Activated CD4-positive, alpha-beta T cell treated with anti-CD3 and anti-CD28 coated beads, Interleukin-2, amount 50 U/mL, for 1 hour (primary cell): Measurements from ENCODE around the gene TNFAIP8.

Source experiments
- DNase-seq: peaks from one replicate; pipeline ENCODE4 v3.0.0-alpha.2; 2020

The TNFAIP8 gene

DNA sequence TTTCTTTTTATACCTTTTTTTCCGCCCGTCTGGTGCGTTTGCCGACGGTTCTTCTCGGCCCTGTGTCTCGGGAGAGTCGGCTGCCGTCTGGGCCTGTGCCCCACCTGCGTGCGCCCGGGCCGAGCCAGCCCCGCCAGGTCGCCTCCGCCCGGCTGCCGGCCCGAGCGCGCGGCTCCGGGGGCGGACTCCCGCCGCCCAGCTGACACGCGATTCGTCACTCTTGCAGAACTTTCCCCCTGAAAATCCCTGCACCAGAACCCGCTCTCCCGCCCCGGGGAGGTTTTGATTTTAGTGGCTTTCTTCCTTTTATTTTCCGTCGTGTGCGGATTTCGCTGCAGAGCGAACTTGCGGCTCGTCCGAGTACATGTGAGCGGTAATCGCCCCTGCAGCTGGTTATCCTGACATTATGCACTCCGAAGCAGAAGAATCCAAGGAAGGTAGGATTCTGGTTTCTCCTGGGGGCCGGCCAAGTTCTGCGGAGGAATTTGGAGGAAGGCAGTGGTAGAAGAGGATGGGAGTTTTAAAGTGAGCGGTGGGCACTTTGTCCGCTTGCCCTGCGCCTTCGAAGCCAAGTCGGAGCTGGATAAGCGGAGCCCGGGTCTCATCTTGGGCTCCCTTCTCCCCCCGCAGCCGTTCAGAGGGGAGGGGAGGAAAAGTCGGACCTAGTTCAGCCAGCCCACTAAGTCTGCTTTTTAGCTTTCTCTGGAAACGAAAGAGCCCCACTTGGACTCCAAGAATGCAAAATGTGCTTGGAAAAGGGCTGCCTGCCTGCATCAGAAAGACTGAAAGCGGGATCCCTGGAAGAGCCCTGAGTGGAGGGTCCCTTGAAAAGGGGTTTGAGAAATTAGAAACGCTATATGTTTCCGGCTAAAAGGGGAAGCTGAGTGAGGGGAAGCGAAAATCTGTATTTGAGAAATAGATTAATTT is at the start of gene TNFAIP8:
TSS of gene TNFAIP8 (plus strand) at position 335 of the 927 bp plus-strand sequence. CDS start at position 407, 72 bp downstream.
- peak; percentile 49 for DNase-seq

DNA sequence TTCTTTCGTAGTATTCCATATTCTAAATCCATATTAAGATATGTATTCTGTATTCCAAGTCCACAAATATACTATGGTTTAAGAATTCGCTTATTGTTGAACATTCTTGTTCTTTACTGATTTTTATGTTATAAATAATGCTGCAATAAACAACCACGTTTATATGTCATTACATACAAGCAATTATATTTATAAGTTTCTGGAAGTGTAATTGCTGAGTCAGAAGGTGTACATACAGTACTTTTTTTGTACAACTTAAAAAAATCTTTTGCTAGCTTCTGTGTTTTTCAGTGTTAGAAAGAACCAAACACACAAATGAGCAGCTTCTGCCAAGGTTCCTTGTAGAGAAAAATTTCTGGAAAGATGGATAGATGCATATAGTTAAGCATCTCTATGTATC is 48.6 kb upstream of the TNFAIP8 start:
- no peak for DNase-seq

DNA sequence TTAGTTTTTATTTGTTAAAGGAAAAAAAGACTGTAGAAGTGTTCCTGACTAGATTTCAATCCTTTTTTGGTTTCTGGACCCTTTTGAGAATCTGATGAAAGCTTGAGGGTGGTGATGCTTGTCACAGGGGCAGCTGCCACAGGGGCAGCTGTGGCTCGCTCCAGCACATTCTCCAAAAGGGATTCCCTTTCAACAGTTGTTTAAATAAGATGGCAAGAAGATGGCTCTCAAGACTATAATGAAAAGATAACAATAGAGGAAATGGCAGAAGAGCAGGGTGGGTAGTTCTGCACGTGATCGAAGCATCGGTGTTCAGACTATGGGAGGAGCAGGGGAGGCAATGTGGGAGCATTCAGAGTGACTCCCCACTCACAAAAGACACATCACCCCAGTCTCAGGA is 46.5 kb upstream of the TNFAIP8 start:
- no peak for DNase-seq

DNA sequence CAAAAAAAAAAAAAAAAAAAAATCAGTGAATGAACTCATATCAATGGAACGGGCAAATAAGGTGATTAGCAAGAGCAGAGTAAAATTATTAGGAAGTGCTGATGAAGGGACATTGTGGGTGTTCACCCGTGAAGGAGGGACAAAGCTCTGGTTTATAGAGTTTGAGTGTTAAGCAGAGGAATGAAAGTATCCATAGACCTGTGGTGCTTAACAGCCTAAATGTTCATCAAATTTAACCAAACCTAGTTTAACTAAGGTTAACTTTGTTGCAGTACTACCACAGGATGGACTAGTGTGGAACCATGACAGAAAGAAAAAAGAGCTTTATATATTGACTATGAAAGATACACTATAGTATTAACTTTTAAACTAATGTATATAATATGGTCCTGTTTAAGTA is 44.1 kb upstream of the TNFAIP8 start:
- no peak for DNase-seq

DNA sequence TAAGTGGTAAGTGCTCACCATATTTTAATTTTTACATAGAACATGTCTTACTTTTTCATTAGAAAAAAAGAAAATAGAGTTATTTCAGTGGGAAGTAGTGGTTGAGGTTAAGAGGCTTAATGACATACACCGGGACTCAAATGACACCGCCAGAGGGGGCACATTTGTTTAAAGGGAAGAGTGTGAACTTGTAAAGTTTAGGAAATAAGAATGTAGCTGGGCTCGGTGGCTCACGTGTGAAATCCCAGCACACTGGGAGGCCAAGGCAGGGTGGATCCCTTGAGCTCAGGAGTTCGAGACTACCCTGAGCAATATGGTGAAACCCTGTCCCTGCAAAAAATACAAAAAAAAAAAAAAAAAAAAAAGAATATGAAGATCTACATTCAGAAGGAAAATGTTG is 43.4 kb upstream of the TNFAIP8 start:
- DNase-seq: no peak

DNA sequence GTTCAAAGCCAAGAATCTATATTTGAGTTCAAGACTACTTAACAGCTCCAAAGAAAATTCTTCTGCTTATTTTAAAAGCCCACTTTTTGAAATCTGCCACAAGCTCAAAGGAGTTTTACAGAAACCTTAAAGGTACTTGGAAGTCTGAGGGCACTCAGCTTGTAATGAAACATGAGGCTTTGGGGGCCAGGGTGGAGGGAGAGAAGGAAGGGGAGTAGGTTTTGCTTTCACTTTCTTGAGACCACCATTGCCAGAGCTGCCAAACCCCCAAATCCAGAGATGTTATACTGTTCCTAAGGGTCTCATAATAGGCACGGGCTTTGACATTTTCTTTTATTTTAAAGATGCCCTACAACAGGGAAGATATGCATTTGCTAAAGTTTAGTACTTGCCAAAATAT is 42.6 kb upstream of the TNFAIP8 start:
- no peak for DNase-seq

DNA sequence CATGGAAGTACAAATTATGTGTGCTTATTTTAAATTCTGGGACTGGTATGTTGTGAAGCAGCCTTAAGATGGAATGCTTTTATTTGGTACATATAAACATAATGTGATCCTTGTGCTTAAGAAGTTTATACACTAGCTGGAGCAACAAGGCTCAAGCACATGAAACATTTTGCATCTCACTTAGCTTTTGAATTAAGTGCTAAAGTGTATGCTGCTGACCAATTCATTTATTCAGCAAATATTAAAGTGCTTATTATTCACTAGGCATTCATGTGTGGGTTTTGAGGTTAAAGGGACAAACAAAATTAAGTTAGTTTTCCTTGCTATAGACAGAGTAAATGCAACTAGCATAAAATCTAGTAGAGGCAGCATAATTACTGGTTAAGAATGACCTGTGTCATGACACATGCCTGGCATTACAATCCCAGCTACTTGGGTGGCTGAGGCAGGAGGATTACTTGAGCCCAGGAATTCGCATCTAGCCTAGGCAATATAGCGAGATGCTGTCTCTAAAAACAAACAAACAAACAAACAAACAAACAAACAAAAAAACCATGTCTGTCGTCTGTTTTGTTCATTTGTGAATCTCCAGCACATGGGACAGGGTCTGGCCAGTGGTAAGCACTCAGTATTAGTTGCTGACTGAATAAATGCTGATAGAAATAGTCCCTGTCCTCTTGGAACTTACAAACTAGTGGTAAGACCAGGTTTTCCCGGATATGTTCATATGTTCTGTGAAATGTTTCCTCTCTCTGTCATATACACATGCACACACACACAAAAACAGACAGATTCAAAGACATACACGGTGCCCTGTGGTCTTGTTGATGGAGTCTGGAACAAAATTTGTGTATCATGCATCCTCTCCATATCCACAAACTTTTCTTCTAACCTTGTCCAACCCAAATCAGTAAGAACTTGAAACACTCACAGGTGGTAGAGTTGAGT is 41.9 kb upstream of the TNFAIP8 start:
- no peak for DNase-seq

DNA sequence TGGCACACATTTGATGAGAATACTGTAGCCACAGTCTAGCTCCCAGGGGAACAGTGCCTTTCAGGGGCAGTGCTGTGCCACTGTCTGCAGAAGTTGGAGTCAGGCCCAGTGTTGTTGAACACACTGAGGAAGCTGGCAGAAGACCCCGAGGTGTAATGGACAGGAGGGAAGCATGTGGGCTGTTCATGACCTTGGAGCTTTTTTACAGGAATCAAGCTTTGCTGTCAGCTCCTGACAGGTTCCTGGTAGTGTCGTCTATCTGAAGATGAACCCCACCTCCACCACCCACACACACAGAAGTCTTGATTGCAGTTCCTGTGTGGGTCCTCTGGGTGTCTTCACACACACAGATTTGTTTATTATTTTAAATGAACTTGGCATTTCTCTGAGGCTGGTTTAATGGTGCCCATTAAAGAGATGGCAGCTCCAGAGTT is 40.3 kb upstream of the TNFAIP8 start:
- peak; percentile 50 for DNase-seq

DNA sequence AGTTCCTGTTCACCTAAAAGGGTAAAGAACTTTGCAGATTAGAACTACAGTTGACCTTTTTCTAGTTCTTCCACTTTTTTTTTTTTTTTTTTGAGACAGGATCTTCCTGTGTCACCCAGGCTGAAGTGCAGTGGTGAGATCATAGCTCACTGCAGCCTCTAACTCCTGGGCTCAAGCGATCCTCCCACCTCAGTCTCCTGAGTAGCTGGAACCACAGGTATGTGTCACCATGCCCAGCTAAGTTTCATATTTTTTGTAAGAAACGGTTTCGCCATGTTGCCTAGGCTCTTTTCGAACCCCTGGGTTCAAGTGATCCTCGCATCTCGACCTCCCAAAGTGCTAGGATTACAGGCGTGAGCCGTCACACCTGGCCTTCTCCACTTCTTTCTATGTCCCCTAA is 39.7 kb upstream of the TNFAIP8 start:
- no peak for DNase-seq

DNA sequence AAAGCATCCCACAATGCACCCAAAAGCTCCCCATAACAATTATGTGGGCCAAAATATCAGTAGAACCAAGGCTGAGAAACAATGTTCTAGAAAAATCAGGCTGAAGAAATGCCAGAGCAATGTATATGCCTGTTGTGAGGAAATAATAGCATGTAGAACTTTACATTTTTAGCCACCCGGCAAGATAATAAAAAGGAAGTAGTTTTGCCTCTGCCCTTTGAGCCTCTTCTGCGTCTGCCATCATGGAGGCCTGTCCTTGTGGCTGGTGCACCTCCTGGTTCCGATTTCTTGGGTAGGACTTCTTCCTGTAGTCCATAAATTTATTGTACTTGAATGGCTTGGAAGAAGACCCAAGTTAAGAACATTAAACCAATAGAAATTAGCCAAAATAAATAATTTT is 38.9 kb upstream of the TNFAIP8 start:
- no peak for DNase-seq

DNA sequence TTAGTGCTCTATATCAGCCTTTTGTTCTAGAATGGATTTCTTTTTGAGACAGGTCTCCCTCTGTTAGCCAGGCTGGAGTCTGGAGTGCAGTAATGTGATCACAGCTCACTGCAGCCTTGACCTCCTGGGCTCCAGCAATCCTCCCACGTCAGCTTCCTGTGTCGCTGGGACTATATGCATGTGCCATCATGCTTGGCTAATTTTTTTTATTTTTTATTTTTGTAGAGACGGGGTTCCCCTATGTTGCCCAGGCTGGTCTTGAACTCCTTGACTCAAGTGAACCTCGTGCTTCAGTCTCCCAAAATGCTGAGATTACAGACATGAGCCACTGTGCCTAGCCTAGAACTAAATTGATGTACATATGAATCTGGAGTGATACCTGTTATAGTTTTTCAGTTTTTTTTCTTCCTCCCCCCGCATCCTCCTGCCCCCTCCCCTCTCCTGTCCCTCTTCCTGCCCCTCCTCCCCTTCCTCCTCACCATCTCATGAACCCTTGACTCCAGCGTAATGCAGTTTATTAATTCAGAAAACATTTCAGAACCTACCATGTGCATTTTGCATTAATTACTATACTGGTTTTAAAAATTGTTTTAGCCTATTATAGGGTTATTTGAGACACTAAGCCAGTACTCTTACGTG is 37.4 kb upstream of the TNFAIP8 start:
- no peak for DNase-seq

DNA sequence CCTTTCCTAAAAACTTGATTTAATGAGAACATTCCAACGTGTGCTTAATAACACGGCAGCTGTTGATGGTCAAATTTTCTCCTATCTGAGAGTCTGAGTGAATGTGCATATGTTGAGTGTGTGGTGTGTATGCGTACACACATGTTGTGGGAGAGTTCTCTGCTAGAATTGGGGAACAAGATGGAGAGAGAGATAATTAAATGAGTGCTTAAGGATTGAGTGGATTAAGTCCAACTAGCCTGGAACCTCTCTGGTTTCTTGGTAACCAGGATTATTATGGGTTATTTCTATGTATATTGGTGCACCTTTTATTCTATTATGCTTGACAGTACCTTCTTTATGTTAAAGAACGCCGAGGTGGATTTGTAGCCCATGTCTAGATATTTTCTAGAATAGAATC is 36.4 kb upstream of the TNFAIP8 start:
- no peak for DNase-seq

DNA sequence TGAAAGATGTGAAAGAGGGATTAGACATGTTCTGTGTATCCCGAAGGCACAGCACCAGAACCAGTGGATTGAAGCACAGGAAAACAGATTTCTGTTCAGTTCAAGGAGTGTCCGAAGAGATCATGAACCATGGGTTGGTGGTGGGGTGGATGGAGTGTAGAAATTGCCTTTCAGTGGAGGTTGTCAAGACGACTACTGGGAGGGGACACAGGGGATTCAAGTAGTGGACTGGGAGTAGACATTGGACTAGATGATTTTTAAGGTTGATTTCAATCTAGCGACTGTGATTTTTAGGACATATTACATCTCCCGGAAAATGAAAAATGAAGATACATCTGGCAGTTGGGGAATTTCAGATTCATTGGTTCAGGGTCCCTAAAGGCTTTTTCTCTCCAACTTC is 35.9 kb upstream of the TNFAIP8 start:
- DNase-seq: no peak

DNA sequence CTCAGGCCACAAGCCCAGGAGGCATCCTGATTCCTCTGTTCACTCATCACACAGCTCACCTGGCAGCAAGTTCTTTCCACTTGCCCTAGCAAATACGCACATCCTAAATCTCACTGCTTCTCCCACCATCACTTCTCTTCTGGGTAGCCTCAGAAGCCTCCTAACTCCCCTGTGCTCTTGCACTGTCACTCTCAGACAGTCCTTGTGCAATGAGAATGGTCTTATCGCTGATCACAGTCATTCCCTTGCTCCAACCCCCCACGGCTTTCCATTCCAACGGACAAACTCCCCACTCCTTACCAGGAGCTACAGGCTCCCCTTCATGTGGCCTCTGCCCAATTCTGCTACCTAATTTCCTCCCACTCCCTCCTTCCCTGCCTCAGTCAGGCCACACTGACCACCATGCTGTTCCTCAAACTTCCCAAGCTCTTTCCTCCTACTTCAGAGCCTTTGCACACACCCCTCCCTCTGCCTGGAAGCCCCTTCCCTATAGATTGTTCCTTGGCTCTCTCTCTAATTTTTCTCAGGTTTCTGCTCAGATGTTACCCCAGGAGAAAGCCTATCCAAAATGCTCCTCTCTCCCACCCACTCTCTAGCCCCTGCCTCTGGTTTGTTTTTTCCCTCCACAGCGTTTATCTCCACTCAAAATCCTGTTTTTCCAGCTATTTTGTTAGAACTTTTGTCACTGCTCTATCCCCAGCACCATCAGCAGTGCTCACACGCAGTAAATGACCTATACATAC is 34.1 kb upstream of the TNFAIP8 start:
- no peak for DNase-seq

DNA sequence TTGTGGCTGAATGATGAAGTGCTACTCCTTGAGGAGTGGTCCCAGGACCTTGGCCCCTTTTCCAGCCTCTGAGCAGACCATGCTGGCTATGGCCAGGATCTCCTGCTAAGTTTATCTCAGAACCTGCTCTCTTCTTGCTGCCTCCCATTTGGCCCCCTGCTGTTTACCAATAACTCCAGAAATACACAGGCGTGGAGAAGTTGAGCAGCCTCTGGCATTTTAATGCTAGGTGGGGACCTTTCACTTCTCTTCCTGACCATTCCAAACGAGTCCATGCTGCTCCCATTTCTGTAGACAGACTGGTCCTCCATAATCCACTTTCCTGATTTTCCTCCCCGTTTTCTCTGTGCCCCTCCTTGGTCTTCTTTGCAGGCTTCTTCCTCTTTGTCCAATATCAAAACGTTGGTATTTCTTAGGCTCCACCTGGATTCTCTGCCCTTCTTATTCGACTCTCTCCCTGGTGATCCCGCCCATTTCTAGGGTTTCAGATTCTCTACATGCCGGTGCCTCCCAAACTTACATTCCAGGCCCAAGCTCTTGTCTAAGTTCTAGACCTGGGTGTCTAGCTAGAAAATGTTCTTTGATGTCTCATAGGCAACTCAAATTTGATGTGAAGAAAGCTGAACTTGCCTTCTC is 33.4 kb upstream of the TNFAIP8 start:
- no peak for DNase-seq

DNA sequence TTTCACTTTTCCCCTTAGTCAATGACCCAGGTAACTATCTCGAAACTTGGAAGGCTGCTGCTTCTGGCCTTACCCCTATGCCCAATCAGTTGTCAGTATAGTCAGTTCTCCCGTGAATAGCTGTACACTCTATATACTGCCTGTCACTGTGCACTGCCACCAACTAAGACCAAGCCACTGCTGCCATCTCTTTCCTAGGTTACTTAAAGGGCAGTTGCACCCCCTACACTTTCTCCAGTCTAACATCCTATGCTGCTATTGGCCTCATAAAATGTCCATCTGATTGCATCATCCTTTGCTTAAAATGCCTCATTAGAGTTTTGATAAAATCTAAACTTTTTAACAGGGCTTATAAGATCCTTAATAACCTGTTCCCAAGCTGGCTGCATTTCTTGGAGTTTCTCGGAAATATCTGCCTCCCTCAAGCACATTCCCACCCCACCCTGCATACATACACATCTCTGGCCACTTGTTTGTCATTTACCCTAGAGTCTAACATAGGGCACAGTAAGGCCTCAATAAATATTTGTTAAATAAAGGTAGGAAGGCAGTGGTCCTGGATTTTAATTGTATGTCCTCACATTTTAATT is 32.8 kb upstream of the TNFAIP8 start:
- DNase-seq: no peak

DNA sequence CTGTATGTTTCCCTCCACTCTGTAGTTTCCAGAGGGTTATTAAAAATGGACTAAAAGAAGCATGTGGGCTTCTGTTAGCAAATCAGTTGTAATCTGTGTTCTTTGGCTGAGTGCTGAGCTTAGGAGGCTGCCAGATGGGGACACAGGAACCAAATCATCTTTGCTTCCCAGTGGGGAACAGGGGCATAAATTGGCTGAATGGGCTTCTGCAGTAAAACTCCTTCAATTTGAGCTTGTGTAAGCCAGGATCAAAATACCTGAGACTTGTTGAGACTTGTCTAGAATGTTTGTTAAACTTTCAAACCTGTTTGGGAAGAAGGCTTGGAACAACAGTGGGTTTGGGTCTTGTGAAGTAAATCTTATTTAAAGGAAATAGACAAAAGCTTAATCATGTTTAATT is 32.2 kb upstream of the TNFAIP8 start:
- no peak for DNase-seq

DNA sequence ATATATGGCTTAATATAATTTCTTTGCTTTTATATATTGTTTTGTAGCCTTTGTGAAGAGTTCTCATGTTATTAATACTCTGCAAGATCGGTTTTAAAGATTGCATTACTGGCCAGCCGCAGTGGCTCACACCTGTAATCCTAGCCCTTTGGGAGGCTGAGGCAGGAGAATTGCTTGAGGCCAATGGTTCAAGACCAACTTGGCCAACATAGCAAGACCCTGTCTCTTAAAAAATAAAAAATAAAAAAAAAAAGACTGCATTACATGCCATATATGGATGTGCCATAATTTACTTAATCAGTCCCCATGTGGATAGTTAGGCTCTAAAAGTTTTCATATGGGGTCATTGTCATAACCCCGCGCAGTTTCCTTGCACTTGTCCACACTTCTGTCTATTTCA is 31.0 kb upstream of the TNFAIP8 start:
- DNase-seq: no peak

DNA sequence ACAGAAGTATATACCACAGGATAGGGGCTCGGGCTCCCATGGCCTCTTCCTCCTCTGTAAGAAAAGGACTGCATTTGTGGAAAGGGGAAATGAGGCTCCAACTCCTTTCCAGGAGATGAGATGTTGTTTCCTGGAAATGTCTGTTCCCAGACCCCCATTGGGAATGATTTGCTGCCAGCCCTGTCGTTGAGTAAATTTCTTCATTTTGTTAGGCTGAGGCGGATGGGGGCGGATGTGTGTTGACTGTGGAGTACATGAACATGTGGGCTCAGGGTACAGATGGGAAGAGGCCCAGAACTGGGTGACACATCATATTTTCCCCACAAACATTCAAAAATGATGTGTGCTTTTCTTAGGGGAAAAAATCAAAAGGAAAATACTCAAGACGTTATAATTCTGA is 28.8 kb upstream of the TNFAIP8 start:
- DNase-seq: no peak

DNA sequence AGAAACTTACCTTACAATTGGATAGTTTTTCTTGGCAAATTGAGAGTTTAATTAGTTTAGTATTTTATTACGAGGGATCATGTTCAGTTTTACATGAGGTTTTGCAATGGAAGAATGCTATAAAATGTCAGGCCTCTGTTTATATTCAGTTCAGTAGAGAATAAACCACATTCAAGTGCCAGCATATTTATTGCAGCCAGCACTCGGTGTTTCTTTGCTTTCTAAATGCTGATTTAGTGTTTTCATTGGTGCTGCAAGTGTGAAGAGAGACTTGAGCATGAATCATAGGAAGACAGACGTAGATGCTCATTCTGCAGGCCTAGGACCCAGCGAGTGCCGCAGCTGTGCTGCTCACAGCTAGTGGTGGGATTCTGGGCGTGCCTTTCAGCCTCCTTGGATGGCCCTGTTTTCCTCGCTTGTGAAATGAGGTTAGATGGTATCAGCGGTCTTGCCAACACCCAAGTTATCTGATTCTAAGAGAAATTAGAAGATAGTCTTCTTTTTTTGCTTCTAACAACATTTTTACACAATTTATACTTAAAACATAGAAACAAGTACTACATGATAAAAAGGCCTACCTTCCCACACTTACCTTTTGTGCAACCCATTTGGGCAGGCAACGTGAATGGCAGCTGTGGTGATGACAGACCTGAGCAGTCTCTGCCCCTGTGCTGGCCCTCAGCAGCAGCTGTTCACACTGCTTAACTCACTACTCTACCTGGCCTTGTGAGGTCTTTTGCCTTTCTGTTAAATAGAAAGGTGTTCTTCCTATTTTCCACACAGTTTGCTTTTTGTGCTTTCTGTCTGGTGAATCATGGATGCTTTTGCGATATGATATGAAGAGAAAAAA is 26.8 kb upstream of the TNFAIP8 start:
- peak; percentile 70 for DNase-seq

DNA sequence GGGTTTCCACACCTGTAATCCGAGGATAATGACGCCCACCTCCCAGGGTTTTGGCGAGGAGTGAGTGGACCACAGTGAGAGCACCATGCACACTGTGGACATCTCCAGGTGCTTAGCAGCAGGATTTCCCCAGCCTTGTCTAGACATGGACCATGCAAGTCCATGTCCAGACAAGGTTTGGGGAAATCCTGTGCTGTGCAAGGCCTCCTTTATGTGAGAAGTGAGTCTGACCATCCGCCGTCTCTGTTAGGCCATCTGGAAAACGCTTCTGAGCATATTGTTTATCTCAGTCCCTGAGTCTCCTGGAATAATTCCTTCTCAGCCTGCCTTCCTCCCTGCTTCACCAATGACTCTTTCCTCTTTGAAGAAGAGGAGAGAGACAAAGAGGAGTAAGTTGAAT is 26.2 kb upstream of the TNFAIP8 start:
- no peak for DNase-seq
